DOHH2 (cell line): Measurements from ENCODE around the gene LSS.

ENCODE experiments used
- H3F3A ChIP-seq: fragments of 200-600 bp; sonication (generic), shearing (Covaris generic); 2 replicates; pipeline ENCODE4 v1.6.0; 2016; ENCODE audit warnings: antibody characterized with exemption, mild to moderate bottlenecking; ENCODE audit not compliant: control insufficient read depth, insufficient read depth
- H3K27ac ChIP-seq: fragments of 200-600 bp; sonication (generic); 2 replicates; pipeline ENCODE4 v1.5.1; 2014; ENCODE audit warnings: low read depth, mild to moderate bottlenecking, low read length, moderate library complexity
- H3K27me3 ChIP-seq: fragments of 200-600 bp; sonication (generic); 2 replicates; pipeline ENCODE4 v1.6.1; 2014; ENCODE audit warnings: mild to moderate bottlenecking, low read length, mixed read lengths; ENCODE audit not compliant: control insufficient read depth
- H3K36me3 ChIP-seq: fragments of 200-600 bp; sonication (generic); 2 replicates; pipeline ENCODE4 v1.6.1; 2014; ENCODE audit warnings: mild to moderate bottlenecking, low read length, moderate library complexity, mixed read lengths; ENCODE audit not compliant: control insufficient read depth
- H3K4me1 ChIP-seq: fragments of 200-600 bp; sonication (generic); 2 replicates; pipeline ENCODE4 v1.6.1; 2014; ENCODE audit warnings: mild to moderate bottlenecking, low read length, mixed read lengths; ENCODE audit not compliant: control insufficient read depth
- H3K4me2 ChIP-seq: fragments of 200-600 bp; sonication (generic); 2 replicates; pipeline ENCODE4 v1.6.0; 2014; ENCODE audit warnings: mild to moderate bottlenecking, low read length, moderate library complexity
- H3K4me3 ChIP-seq: fragments of 200-600 bp; sonication (generic); 2 replicates; pipeline ENCODE4 v1.5.1; 2014; ENCODE audit warnings: mild to moderate bottlenecking, low read length, mixed read lengths
- H3K79me2 ChIP-seq: fragments of 200-600 bp; sonication (generic); 2 replicates; pipeline ENCODE4 v1.6.1; 2014; ENCODE audit warnings: mild to moderate bottlenecking, low read length, mixed read lengths; ENCODE audit not compliant: control insufficient read depth
- H3K9me2 ChIP-seq: fragments of 200-600 bp; sonication (generic); replicated peaks from 2 replicates; pipeline ENCODE4 v1.6.1; 2014; ENCODE audit warnings: mild to moderate bottlenecking, low read length, mixed read lengths; ENCODE audit not compliant: control insufficient read depth
- H3K9me3 ChIP-seq: fragments of 200-600 bp; sonication (generic); 2 replicates; pipeline ENCODE4 v1.6.1; 2014; ENCODE audit warnings: antibody characterized with exemption, low read length, mixed read lengths; ENCODE audit not compliant: control insufficient read depth, insufficient read depth
- H4K20me1 ChIP-seq: fragments of 200-600 bp; sonication (generic); 2 replicates; pipeline ENCODE4 v1.6.0; 2014; ENCODE audit warnings: low read depth, mild to moderate bottlenecking, antibody characterized with exemption, low read length, moderate library complexity; ENCODE audit not compliant: control insufficient read depth, insufficient read depth
- EZH2phosphoT487 ChIP-seq: fragments of 200-600 bp; sonication (generic); IDR thresholded peaks from 2 replicates; pipeline ENCODE4 v1.6.1; 2017; ENCODE audit warnings: borderline replicate concordance, mild to moderate bottlenecking, antibody characterized with exemption, low read length, moderate library complexity, mixed read lengths
- TF ChIP-seq, protein P1 (sequence below): fragments of 200-600 bp; sonication (generic); IDR thresholded peaks from one replicate; pipeline ENCODE4 v1.5.1; 2014; ENCODE audit warnings: antibody characterized with exemption, mild to moderate bottlenecking, low read depth, low read length; ENCODE audit not compliant: poor library complexity, severe bottlenecking

LSS gene

DNA sequence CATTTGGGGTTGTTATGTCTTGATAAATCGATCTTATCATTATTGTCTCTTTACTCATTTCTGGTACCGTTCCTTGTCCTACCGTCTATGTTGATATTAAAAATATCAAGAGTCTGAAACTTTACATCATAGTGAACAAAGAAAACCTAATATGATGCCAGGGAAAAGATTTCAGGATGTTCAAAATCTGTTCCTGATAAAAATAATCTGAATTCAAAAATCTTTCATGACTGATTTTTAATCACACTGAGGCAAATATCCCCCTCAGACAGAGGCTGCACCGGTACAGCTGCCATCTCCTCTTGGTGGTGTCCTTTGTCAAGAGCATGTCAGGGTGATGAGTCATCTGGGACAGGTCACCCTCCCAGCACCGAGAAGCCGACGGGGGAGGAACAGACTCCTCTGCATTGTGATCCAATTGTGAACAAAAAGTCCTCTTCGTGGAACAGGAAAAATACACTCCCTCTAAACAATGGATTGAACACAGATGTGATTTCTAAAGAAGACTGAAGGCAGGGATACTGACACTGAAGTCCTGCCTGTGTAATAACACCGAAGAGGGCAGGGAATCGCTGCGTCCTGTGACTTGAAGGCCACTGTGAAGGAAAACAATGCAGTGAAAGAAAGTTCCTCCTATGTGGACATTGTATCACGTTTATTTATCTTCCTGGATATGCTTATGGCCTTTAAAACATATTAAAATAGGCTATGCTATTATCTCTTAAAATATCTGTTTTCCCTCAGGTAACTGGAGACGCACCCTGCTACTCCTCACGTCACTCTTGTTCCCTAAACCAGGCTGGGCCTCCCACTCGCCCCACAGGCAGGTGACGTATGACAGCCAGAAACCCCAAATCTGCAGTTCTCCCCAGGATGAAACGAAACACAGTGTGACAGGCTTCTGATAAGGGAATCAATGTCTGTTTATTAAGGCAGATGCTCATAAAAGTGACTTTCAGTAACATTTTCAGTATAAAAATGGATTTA is 40.1 kb downstream of the LSS start:
- no peaks in the 10 kb centered on the region for H4K20me1 ChIP-seq
- H3K27ac ChIP-seq, result no peak overlapping the region
- no peak overlapping the region for H3K4me2 ChIP-seq
- no peaks in the 10 kb centered on the region for H3K9me3 ChIP-seq
- peaks cover 18% of the 10 kb centered on the region for H3K4me1 ChIP-seq
- H3K79me2 ChIP-seq, result no peaks in the 10 kb centered on the region
- TF ChIP-seq EZH2phosphoT487, result no peak
- TF ChIP-seq, protein P1, sequence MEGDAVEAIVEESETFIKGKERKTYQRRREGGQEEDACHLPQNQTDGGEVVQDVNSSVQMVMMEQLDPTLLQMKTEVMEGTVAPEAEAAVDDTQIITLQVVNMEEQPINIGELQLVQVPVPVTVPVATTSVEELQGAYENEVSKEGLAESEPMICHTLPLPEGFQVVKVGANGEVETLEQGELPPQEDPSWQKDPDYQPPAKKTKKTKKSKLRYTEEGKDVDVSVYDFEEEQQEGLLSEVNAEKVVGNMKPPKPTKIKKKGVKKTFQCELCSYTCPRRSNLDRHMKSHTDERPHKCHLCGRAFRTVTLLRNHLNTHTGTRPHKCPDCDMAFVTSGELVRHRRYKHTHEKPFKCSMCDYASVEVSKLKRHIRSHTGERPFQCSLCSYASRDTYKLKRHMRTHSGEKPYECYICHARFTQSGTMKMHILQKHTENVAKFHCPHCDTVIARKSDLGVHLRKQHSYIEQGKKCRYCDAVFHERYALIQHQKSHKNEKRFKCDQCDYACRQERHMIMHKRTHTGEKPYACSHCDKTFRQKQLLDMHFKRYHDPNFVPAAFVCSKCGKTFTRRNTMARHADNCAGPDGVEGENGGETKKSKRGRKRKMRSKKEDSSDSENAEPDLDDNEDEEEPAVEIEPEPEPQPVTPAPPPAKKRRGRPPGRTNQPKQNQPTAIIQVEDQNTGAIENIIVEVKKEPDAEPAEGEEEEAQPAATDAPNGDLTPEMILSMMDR, result no peak
- H3K4me3 ChIP-seq, result no peak overlapping the region
- no peaks in the 10 kb centered on the region for H3K9me2 ChIP-seq
- H3F3A ChIP-seq, result peaks cover 9% of the 10 kb centered on the region; the same call in 1 of the 2 replicates
- H3K27me3 ChIP-seq, result no peaks in the 10 kb centered on the region
- peaks cover 44% of the 10 kb centered on the region for H3K36me3 ChIP-seq

GRCh38 chr21:46187814-46188213 is 40.8 kb downstream of the LSS start:
- H3F3A ChIP-seq, result peaks cover 9% of the 10 kb centered on the region; the same call in 1 of the 2 replicates
- H3K4me3 ChIP-seq, result no peak overlapping the region
- H3K4me2 ChIP-seq, result no peak overlapping the region
- H3K9me2 ChIP-seq, result no peaks in the 10 kb centered on the region
- H3K9me3 ChIP-seq, result no peaks in the 10 kb centered on the region
- no peaks in the 10 kb centered on the region for H4K20me1 ChIP-seq
- H3K27ac ChIP-seq, result no peak overlapping the region
- H3K4me1 ChIP-seq, result peaks cover 23% of the 10 kb centered on the region
- TF ChIP-seq, protein P1, result no peak
- TF ChIP-seq EZH2phosphoT487, result no peak
- peaks cover 38% of the 10 kb centered on the region for H3K36me3 ChIP-seq
- no peaks in the 10 kb centered on the region for H3K79me2 ChIP-seq
- H3K27me3 ChIP-seq, result no peaks in the 10 kb centered on the region

DNA sequence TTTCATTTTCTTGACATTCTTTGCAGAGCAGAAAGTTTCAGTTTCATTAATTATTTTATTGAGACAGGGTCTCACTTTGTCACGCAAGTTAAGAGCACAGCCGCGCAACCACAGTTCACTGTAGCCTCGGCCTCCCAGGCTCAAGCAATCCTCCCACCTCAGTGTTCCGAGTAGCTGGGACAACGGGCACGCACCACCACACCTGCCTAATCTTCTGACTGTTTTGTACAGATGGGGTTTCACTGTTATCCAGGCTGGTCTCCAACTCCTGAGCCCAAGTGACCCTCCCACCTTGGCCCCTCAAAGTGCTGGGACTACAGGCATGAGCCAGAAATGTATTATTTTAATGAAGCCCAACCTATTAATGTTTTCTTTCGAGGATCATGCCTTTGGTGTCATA is 41.3 kb downstream of the LSS start:
- Histone ChIP-seq H4K20me1 (no peaks in the 10 kb centered on the region), H3K27me3 (no peaks in the 10 kb centered on the region), H3K79me2 (no peaks in the 10 kb centered on the region), H3K4me1 (peaks cover 23% of the 10 kb centered on the region), H3K36me3 (peaks cover 35% of the 10 kb centered on the region), H3F3A (peaks cover 9% of the 10 kb centered on the region; the same call in 1 of the 2 replicates), H3K4me3 (no peak overlapping the region), H3K9me3 (no peaks in the 10 kb centered on the region), H3K27ac (no peak overlapping the region), H3K4me2 (no peak overlapping the region), H3K9me2 (no peaks in the 10 kb centered on the region)
- TF ChIP-seq EZH2phosphoT487, result no peak
- TF ChIP-seq, protein P1, result no peak
